ENCODE measurements around the gene MON1A. TPM values are rescaled to one million over a fixed set of nuclear protein-coding genes. Genes with fewer than 3 reads are reported as not detected.
A peak's percentile ranks its signal among the peaks of the same experiment; 100 is the strongest.

Gene MON1A
- polyA plus RNA-seq, 4 donors, result 15.9 to 48.1 (median 29.9) TPM

- no peak overlapping the region for H3K4me3 ChIP-seq (ENCODE audit: low read depth in 1 of 3, low read length in 3 of 3)
- 74 to 88% (median 88%) methylated on average over 5 of the region's 5 CpGs for WGBS, 3 donors
- no peaks in the 10 kb centered on the region for H3K9me3 ChIP-seq (ENCODE audit: control insufficient read depth in 2 of 2, insufficient read depth in 1 of 2, low read depth in 1 of 2, low read length in 1 of 2)
- peaks cover 12 to 56% (median 14%) of the 10 kb centered on the region in 3 donors for H3K4me1 ChIP-seq (ENCODE audit: control insufficient read depth in 3 of 3, insufficient read depth in 2 of 3, low read depth in 1 of 3, low read length in 2 of 3)
- FAIRE-seq (no peak), DNase-seq (no peak)
- no peaks in the 10 kb centered on the region for H3K27me3 ChIP-seq (ENCODE audit: control insufficient read depth in 3 of 3, insufficient read depth in 3 of 3, low read length in 3 of 3)
- peaks cover 0 to 6% (median 0%) of the 10 kb centered on the region in 3 donors for H3K36me3 ChIP-seq (ENCODE audit: control insufficient read depth in 3 of 3, insufficient read depth in 2 of 3, low read depth in 1 of 3, low read length in 3 of 3)
- no peak overlapping the region for H3K27ac ChIP-seq (ENCODE audit: low read depth in 1 of 3, low read length in 2 of 3)
Observed at GRCh38 chr3:49876567-49876966, 53.0 kb downstream of the MON1A start.

GRCh38 chr3:49873623-49874022 lies 56.0 kb downstream of the MON1A start:
- H3K4me1 ChIP-seq (ENCODE audit: control insufficient read depth in 3 of 3, insufficient read depth in 2 of 3, low read depth in 1 of 3, low read length in 2 of 3), result peaks cover 9 to 58% (median 12%) of the 10 kb centered on the region in 3 donors
- DNase-seq (peak; percentile 88 to 92), FAIRE-seq (no peak)
- H3K4me3 ChIP-seq (ENCODE audit: low read depth in 1 of 3, low read length in 3 of 3), result no peak overlapping the region
- peaks cover 0 to 11% (median 9%) of the 10 kb centered on the region in 3 donors for H3K27me3 ChIP-seq (ENCODE audit: control insufficient read depth in 3 of 3, insufficient read depth in 3 of 3, low read length in 3 of 3)
- H3K36me3 ChIP-seq (ENCODE audit: control insufficient read depth in 3 of 3, insufficient read depth in 2 of 3, low read depth in 1 of 3, low read length in 3 of 3), result peaks cover 0 to 6% (median 0%) of the 10 kb centered on the region in 3 donors
- no peaks in the 10 kb centered on the region for H3K9me3 ChIP-seq (ENCODE audit: control insufficient read depth in 2 of 2, insufficient read depth in 1 of 2, low read depth in 1 of 2, low read length in 1 of 2)
- peak overlapping the region; percentile 17 to 88 (median 29) for H3K27ac ChIP-seq (ENCODE audit: low read depth in 1 of 3, low read length in 2 of 3)
- WGBS, 3 donors, result 38 to 73% (median 58%) methylated on average over 8 of the region's 8 CpGs

GRCh38 chr3:49872801-49873281 lies 56.8 kb downstream of the MON1A start:
- Histone ChIP-seq H3K36me3 (ENCODE audit: control insufficient read depth in 3 of 3, insufficient read depth in 2 of 3, low read depth in 1 of 3, low read length in 3 of 3) (peaks cover 0 to 6% (median 0%) of the 10 kb centered on the region in 3 donors), H3K4me1 (ENCODE audit: control insufficient read depth in 3 of 3, insufficient read depth in 2 of 3, low read depth in 1 of 3, low read length in 2 of 3) (peaks cover 9 to 60% (median 12%) of the 10 kb centered on the region in 3 donors), H3K9me3 (ENCODE audit: control insufficient read depth in 2 of 2, insufficient read depth in 1 of 2, low read depth in 1 of 2, low read length in 1 of 2) (no peaks in the 10 kb centered on the region), H3K27me3 (ENCODE audit: control insufficient read depth in 3 of 3, insufficient read depth in 3 of 3, low read length in 3 of 3) (peaks cover 0 to 17% (median 14%) of the 10 kb centered on the region in 3 donors), H3K27ac (ENCODE audit: low read depth in 1 of 3, low read length in 2 of 3) (peak overlapping the region in 2 of 3 donors; percentile 5 to 88), H3K4me3 (ENCODE audit: low read depth in 1 of 3, low read length in 3 of 3) (no peak overlapping the region)
- DNase-seq (peak in 1 of 2 donors; percentile 92), FAIRE-seq (no peak)
- WGBS, 3 donors, result 12 to 40% (median 14%) methylated on average over 4 of the region's 4 CpGs

GRCh38 chr3:49871531-49872153 lies 58.0 kb downstream of the MON1A start:
- Histone ChIP-seq H3K4me1 (ENCODE audit: control insufficient read depth in 3 of 3, insufficient read depth in 2 of 3, low read depth in 1 of 3, low read length in 2 of 3) (peaks cover 9 to 56% (median 12%) of the 10 kb centered on the region in 3 donors), H3K36me3 (ENCODE audit: control insufficient read depth in 3 of 3, insufficient read depth in 2 of 3, low read depth in 1 of 3, low read length in 3 of 3) (peaks cover 0 to 6% (median 0%) of the 10 kb centered on the region in 3 donors), H3K27ac (ENCODE audit: low read depth in 1 of 3, low read length in 2 of 3) (peak overlapping the region in 1 of 3 donors; percentile 88), H3K27me3 (ENCODE audit: control insufficient read depth in 3 of 3, insufficient read depth in 3 of 3, low read length in 3 of 3) (peaks cover 0 to 17% (median 15%) of the 10 kb centered on the region in 3 donors), H3K9me3 (ENCODE audit: control insufficient read depth in 2 of 2, insufficient read depth in 1 of 2, low read depth in 1 of 2, low read length in 1 of 2) (no peaks in the 10 kb centered on the region), H3K4me3 (ENCODE audit: low read depth in 1 of 3, low read length in 3 of 3) (no peak overlapping the region)
- DNase-seq (no peak), FAIRE-seq (no peak)
- WGBS, 3 donors, result 77 to 80% (median 79%) methylated on average over 10 of the region's 10 CpGs

GRCh38 chr3:49869525-49870126 lies 60.0 kb downstream of the MON1A start, which contains the start of gene CAMKV:
TSS of gene CAMKV (minus strand) at chr3:49869906. CDS start at chr3:49862388, 7,518 bp downstream.
- Histone ChIP-seq H3K36me3 (ENCODE audit: control insufficient read depth in 3 of 3, insufficient read depth in 2 of 3, low read depth in 1 of 3, low read length in 3 of 3) (peaks cover 0 to 6% (median 0%) of the 10 kb centered on the region in 3 donors), H3K27me3 (ENCODE audit: control insufficient read depth in 3 of 3, insufficient read depth in 3 of 3, low read length in 3 of 3) (peaks cover 0 to 18% (median 17%) of the 10 kb centered on the region in 3 donors), H3K27ac (ENCODE audit: low read depth in 1 of 3, low read length in 2 of 3) (no peak within 1 kb of the TSS), H3K9me3 (ENCODE audit: control insufficient read depth in 2 of 2, insufficient read depth in 1 of 2, low read depth in 1 of 2, low read length in 1 of 2) (no peaks in the 10 kb centered on the region), H3K4me3 (ENCODE audit: low read depth in 1 of 3, low read length in 3 of 3) (peak within 1 kb of the TSS in 2 of 3 donors; percentile 22 to 48), H3K4me1 (ENCODE audit: control insufficient read depth in 3 of 3, insufficient read depth in 2 of 3, low read depth in 1 of 3, low read length in 2 of 3) (peaks cover 9 to 51% (median 12%) of the 10 kb centered on the region in 3 donors)
- DNase-seq, result peak in 1 of 2 donors; percentile 69
- no peak for FAIRE-seq
- WGBS, 3 donors, result 1 to 3% (median 1%) methylated on average over 48 to 59 of the region's 59 CpGs

- peaks cover 0 to 21% (median 17%) of the 10 kb centered on the region in 3 donors for H3K27me3 ChIP-seq (ENCODE audit: control insufficient read depth in 3 of 3, insufficient read depth in 3 of 3, low read length in 3 of 3)
- H3K4me1 ChIP-seq (ENCODE audit: control insufficient read depth in 3 of 3, insufficient read depth in 2 of 3, low read depth in 1 of 3, low read length in 2 of 3), result peaks cover 7 to 44% (median 11%) of the 10 kb centered on the region in 3 donors
- no peak for DNase-seq
- peaks cover 0 to 2% (median 0%) of the 10 kb centered on the region in 3 donors for H3K36me3 ChIP-seq (ENCODE audit: control insufficient read depth in 3 of 3, insufficient read depth in 2 of 3, low read depth in 1 of 3, low read length in 3 of 3)
- no peaks in the 10 kb centered on the region for H3K9me3 ChIP-seq (ENCODE audit: control insufficient read depth in 2 of 2, insufficient read depth in 1 of 2, low read depth in 1 of 2, low read length in 1 of 2)
- 4 to 7% (median 4%) methylated on average over 18 to 23 of the region's 23 CpGs for WGBS, 3 donors
- peak overlapping the region in 2 of 3 donors; percentile 22 to 48 for H3K4me3 ChIP-seq (ENCODE audit: low read depth in 1 of 3, low read length in 3 of 3)
- FAIRE-seq, result no peak
- H3K27ac ChIP-seq (ENCODE audit: low read depth in 1 of 3, low read length in 2 of 3), result no peak overlapping the region
Observed at GRCh38 chr3:49868862-49869466, 60.6 kb downstream of the MON1A start.

- no peak for FAIRE-seq
- peaks cover 2 to 34% (median 4%) of the 10 kb centered on the region in 3 donors for H3K4me1 ChIP-seq (ENCODE audit: control insufficient read depth in 3 of 3, insufficient read depth in 2 of 3, low read depth in 1 of 3, low read length in 2 of 3)
- DNase-seq, result peak in 1 of 2 donors; percentile 68
- H3K9me3 ChIP-seq (ENCODE audit: control insufficient read depth in 2 of 2, insufficient read depth in 1 of 2, low read depth in 1 of 2, low read length in 1 of 2), result no peaks in the 10 kb centered on the region
- WGBS, 3 donors, result 23 to 35% (median 33%) methylated on average over 7 of the region's 7 CpGs
- H3K27me3 ChIP-seq (ENCODE audit: control insufficient read depth in 3 of 3, insufficient read depth in 3 of 3, low read length in 3 of 3), result peaks cover 0 to 21% (median 17%) of the 10 kb centered on the region in 3 donors
- H3K36me3 ChIP-seq (ENCODE audit: control insufficient read depth in 3 of 3, insufficient read depth in 2 of 3, low read depth in 1 of 3, low read length in 3 of 3), result no peaks in the 10 kb centered on the region
- no peak overlapping the region for H3K27ac ChIP-seq (ENCODE audit: low read depth in 1 of 3, low read length in 2 of 3)
- H3K4me3 ChIP-seq (ENCODE audit: low read depth in 1 of 3, low read length in 3 of 3), result no peak overlapping the region
Observed at GRCh38 chr3:49867871-49868321, 61.7 kb downstream of the MON1A start.

GRCh38 chr3:49867400-49867799 lies 62.2 kb downstream of the MON1A start:
- DNase-seq, result no peak
- Histone ChIP-seq H3K36me3 (ENCODE audit: control insufficient read depth in 3 of 3, insufficient read depth in 2 of 3, low read depth in 1 of 3, low read length in 3 of 3) (no peaks in the 10 kb centered on the region), H3K9me3 (ENCODE audit: control insufficient read depth in 2 of 2, insufficient read depth in 1 of 2, low read depth in 1 of 2, low read length in 1 of 2) (no peaks in the 10 kb centered on the region), H3K4me1 (ENCODE audit: control insufficient read depth in 3 of 3, insufficient read depth in 2 of 3, low read depth in 1 of 3, low read length in 2 of 3) (peaks cover 0 to 29% (median 0%) of the 10 kb centered on the region in 3 donors), H3K27ac (ENCODE audit: low read depth in 1 of 3, low read length in 2 of 3) (no peak overlapping the region), H3K4me3 (ENCODE audit: low read depth in 1 of 3, low read length in 3 of 3) (no peak overlapping the region), H3K27me3 (ENCODE audit: control insufficient read depth in 3 of 3, insufficient read depth in 3 of 3, low read length in 3 of 3) (peaks cover 0 to 21% (median 17%) of the 10 kb centered on the region in 3 donors)
- FAIRE-seq, result no peak
- 82 to 100% (median 100%) methylated on average over 1 of the region's 1 CpG for WGBS, 3 donors

Measured in small intestine (tissue), 7 donors.